MM.1S (cell line): ENCODE measurements around the gene ANKMY1.

Experiments used
- DNase-seq: peaks from one replicate; pipeline ENCODE4 v3.0.0-alpha.2; 2015
- H2AFZ ChIP-seq: fragments of 300-600 bp; sonication (generic); 2 replicates; pipeline ENCODE4 v1.6.0; 2016; ENCODE audit warnings: antibody characterized with exemption, low read length
- H3F3A ChIP-seq: fragments of 300-600 bp; sonication (generic); 2 replicates; pipeline ENCODE4 v1.6.1; 2016; ENCODE audit warnings: mild to moderate bottlenecking, antibody characterized with exemption, low read length, moderate library complexity, mixed read lengths; ENCODE audit not compliant: insufficient read depth
- H3K27ac ChIP-seq: fragments of 300-600 bp; sonication (generic); 2 replicates; pipeline ENCODE4 v1.5.1; 2016; ENCODE audit warnings: mild to moderate bottlenecking, low read length
- H3K27me3 ChIP-seq: fragments of 300-600 bp; sonication (generic); replicated peaks from 2 replicates; pipeline ENCODE4 v1.6.0; 2016; ENCODE audit warnings: low read length; ENCODE audit not compliant: insufficient read depth
- H3K36me3 ChIP-seq: fragments of 300-600 bp; sonication (generic); replicated peaks from 2 replicates; pipeline ENCODE4 v1.6.1; 2016; ENCODE audit warnings: mild to moderate bottlenecking, low read length, mixed read lengths; ENCODE audit not compliant: insufficient read depth
- H3K4me1 ChIP-seq: fragments of 300-600 bp; sonication (generic); 2 replicates; pipeline ENCODE4 v1.6.1; 2016; ENCODE audit warnings: low read length, mixed read lengths
- H3K4me2 ChIP-seq: fragments of 300-600 bp; sonication (generic); 2 replicates; pipeline ENCODE4 v1.6.0; 2016; ENCODE audit warnings: low read depth, low read length
- H3K4me3 ChIP-seq: fragments of 300-600 bp; sonication (generic); 2 replicates; pipeline ENCODE4 v1.5.1; 2016; ENCODE audit warnings: low read length, mixed read lengths
- H3K79me2 ChIP-seq: fragments of 300-600 bp; sonication (generic); 2 replicates; pipeline ENCODE4 v1.6.1; 2016; ENCODE audit warnings: mixed run types, low read length, mixed read lengths
- H3K9ac ChIP-seq: fragments of 300-600 bp; sonication (generic); 2 replicates; pipeline ENCODE4 v1.6.1; 2016; ENCODE audit warnings: low read length, mixed read lengths
- H3K9me2 ChIP-seq: fragments of 300-600 bp; sonication (generic); replicated peaks from 2 replicates; pipeline ENCODE4 v1.6.1; 2016; ENCODE audit warnings: mild to moderate bottlenecking, low read length, mixed read lengths; ENCODE audit not compliant: insufficient read depth
- H3K9me3 ChIP-seq: fragments of 300-600 bp; sonication (generic); replicated peaks from 2 replicates; pipeline ENCODE4 v1.6.1; 2016; ENCODE audit warnings: mild to moderate bottlenecking, low read length, mixed read lengths; ENCODE audit not compliant: insufficient read depth
- H4K20me1 ChIP-seq: fragments of 300-600 bp; sonication (generic); 2 replicates; pipeline ENCODE4 v1.6.1; 2016; ENCODE audit warnings: mild to moderate bottlenecking, low read length, moderate library complexity, mixed read lengths; ENCODE audit not compliant: insufficient read depth
- EZH2 ChIP-seq: fragments of 300-600 bp; sonication (generic); optimal IDR thresholded peaks from 2 replicates; pipeline ENCODE3; 2017; ENCODE audit warnings: low read depth, mild to moderate bottlenecking, antibody characterized with exemption, low read length, mixed read lengths
- EZH2phosphoT487 ChIP-seq: fragments of 300-600 bp; sonication (generic); IDR thresholded peaks from 2 replicates; pipeline ENCODE4 v1.6.1; 2018; ENCODE audit warnings: antibody characterized with exemption, low read length
- TF ChIP-seq, protein P1 (sequence below): fragments of 300-600 bp; sonication (generic); IDR thresholded peaks from 2 replicates; pipeline ENCODE4 v1.5.1; 2016; ENCODE audit warnings: antibody characterized with exemption, low read length, mixed read lengths

Gene ANKMY1

DNA sequence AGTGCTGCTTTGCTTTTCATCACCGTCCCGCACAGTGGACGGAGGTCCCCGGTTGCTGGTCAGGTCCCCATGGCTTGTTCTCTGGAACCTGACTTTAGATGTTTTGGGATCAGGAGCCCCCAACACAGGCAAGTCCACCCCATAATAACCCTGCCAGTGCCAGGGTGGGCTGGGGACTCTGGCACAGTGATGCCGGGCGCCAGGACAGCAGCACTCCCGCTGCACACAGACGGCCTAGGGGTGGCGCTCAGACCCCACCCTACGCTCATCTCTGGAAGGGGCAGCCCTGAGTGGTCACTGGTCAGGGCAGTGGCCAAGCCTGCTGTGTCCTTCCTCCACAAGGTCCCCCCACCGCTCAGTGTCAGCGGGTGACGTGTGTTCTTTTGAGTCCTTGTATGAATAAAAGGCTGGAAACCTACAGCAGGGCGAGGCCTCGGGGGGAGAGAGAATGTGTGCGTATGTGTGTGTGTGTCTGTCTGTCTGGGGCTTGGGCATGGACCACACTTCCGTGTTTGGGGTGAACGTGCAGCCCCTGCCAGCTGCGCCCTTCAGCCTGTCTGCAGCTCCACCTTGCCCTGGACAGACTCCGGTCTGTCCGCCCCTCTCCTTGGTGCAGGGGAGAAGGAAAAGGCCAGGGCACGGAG is 90.0 kb downstream of the ANKMY1 start:
- Histone ChIP-seq H3K79me2 (no peaks in the 10 kb centered on the region), H3K4me1 (no peaks in the 10 kb centered on the region), H2AFZ (no peak overlapping the region), H3K36me3 (no peaks in the 10 kb centered on the region), H3K4me2 (no peak overlapping the region), H3K27me3 (no peaks in the 10 kb centered on the region), H3K9ac (no peak overlapping the region), H3K9me3 (no peaks in the 10 kb centered on the region), H4K20me1 (no peaks in the 10 kb centered on the region), H3K27ac (no peak overlapping the region), H3F3A (no peaks in the 10 kb centered on the region), H3K4me3 (no peak overlapping the region), H3K9me2 (no peaks in the 10 kb centered on the region)
- TF ChIP-seq, protein P1, sequence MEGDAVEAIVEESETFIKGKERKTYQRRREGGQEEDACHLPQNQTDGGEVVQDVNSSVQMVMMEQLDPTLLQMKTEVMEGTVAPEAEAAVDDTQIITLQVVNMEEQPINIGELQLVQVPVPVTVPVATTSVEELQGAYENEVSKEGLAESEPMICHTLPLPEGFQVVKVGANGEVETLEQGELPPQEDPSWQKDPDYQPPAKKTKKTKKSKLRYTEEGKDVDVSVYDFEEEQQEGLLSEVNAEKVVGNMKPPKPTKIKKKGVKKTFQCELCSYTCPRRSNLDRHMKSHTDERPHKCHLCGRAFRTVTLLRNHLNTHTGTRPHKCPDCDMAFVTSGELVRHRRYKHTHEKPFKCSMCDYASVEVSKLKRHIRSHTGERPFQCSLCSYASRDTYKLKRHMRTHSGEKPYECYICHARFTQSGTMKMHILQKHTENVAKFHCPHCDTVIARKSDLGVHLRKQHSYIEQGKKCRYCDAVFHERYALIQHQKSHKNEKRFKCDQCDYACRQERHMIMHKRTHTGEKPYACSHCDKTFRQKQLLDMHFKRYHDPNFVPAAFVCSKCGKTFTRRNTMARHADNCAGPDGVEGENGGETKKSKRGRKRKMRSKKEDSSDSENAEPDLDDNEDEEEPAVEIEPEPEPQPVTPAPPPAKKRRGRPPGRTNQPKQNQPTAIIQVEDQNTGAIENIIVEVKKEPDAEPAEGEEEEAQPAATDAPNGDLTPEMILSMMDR, result no peak
- no peak for TF ChIP-seq EZH2phosphoT487
- no peak for DNase-seq

- TF ChIP-seq, protein P1, result no peak
- no peak for TF ChIP-seq EZH2
- no peak for TF ChIP-seq EZH2phosphoT487
- Histone ChIP-seq H3K9ac (no peak overlapping the region), H3K79me2 (no peaks in the 10 kb centered on the region), H3K4me2 (no peak overlapping the region), H3K9me3 (no peaks in the 10 kb centered on the region), H4K20me1 (no peaks in the 10 kb centered on the region), H3K27ac (no peak overlapping the region), H3K36me3 (no peaks in the 10 kb centered on the region), H2AFZ (no peak overlapping the region), H3F3A (no peaks in the 10 kb centered on the region), H3K9me2 (no peaks in the 10 kb centered on the region), H3K27me3 (no peaks in the 10 kb centered on the region), H3K4me3 (no peak overlapping the region), H3K4me1 (no peaks in the 10 kb centered on the region)
- no peak for DNase-seq
These were observed 90.6 kb downstream of the ANKMY1 start for GRCh38 chr2:240467149-240467642.

DNA sequence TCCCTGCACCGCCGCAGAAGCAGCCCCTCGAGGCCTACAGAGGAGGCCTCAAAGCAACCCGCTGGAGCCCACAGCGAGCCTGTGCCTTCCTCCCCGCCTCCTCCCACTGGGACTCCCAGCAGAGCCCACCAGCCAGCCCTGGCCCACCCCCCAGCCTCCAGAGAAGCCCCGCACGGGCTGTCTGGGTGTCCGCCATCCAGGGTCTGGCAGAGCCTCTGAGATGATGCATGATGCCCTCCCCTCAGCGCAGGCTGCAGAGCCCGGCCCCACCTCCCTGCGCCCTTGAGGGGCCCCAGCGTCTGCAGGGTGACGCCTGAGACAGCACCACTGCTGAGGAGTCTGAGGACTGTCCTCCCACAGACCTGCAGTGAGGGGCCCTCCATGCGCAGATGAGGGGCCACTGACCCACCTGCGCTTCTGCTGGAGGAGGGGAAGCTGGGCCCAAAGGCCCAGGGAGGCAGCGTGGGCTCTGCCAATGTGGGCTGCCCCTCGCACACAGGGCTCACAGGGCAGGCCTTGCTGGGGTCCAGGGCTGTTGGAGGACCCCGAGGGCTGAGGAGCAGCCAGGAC is 91.1 kb downstream of the ANKMY1 start:
- Histone ChIP-seq H3F3A (no peaks in the 10 kb centered on the region), H3K27ac (no peak overlapping the region), H3K9ac (no peak overlapping the region), H4K20me1 (no peaks in the 10 kb centered on the region), H3K9me2 (no peaks in the 10 kb centered on the region), H2AFZ (no peak overlapping the region), H3K4me3 (no peak overlapping the region), H3K9me3 (no peaks in the 10 kb centered on the region), H3K4me1 (no peaks in the 10 kb centered on the region), H3K27me3 (no peaks in the 10 kb centered on the region), H3K4me2 (no peak overlapping the region), H3K79me2 (no peaks in the 10 kb centered on the region), H3K36me3 (no peaks in the 10 kb centered on the region)
- TF ChIP-seq EZH2 (no peak), EZH2phosphoT487 (no peak)
- TF ChIP-seq, protein P1, result no peak
- DNase-seq, result no peak
